Loucy (cell line): ENCODE results near the gene ARHGEF16.

Experiments used
- H2AFZ ChIP-seq: fragments of 200-600 bp; sonication (generic); 2 replicates; pipeline ENCODE4 v1.6.0; 2016; ENCODE audit warnings: antibody characterized with exemption, mild to moderate bottlenecking, low read length, moderate library complexity
- H3F3A ChIP-seq: fragments of 200-600 bp; 2 replicates; pipeline ENCODE4 v1.6.0; 2016; ENCODE audit warnings: antibody characterized with exemption, low read depth, mild to moderate bottlenecking
- H3K27me3 ChIP-seq: fragments of 200-600 bp; sonication (generic); 2 replicates; pipeline ENCODE4 v1.6.1; 2014; ENCODE audit warnings: low read length, mild to moderate bottlenecking; ENCODE audit not compliant: insufficient read depth, poor library complexity, severe bottlenecking
- H3K36me3 ChIP-seq: fragments of 200-600 bp; sonication (generic); 2 replicates; pipeline ENCODE4 v1.6.1; 2016; ENCODE audit warnings: low read length; ENCODE audit not compliant: insufficient read depth
- H3K4me1 ChIP-seq: fragments of 200-600 bp; sonication (generic); 2 replicates; pipeline ENCODE4 v1.5.1; 2014; ENCODE audit warnings: low read length, mild to moderate bottlenecking; ENCODE audit not compliant: insufficient read depth, poor library complexity, severe bottlenecking
- H3K4me2 ChIP-seq: fragments of 200-600 bp; sonication (generic); 2 replicates; pipeline ENCODE4 v1.6.0; 2014; ENCODE audit warnings: antibody characterized with exemption, low read length, low read depth, mild to moderate bottlenecking; ENCODE audit not compliant: poor library complexity, severe bottlenecking
- H3K4me3 ChIP-seq: fragments of 200-600 bp; sonication (generic); 2 replicates; pipeline ENCODE4 v1.5.1; 2014; ENCODE audit warnings: low read length, mild to moderate bottlenecking, mixed read lengths; ENCODE audit not compliant: poor library complexity, severe bottlenecking
- H3K79me2 ChIP-seq: fragments of 200-600 bp; sonication (generic); 2 replicates; pipeline ENCODE4 v1.6.1; 2014; ENCODE audit warnings: low read length; ENCODE audit not compliant: insufficient read depth
- H3K9ac ChIP-seq: fragments of 200-600 bp; sonication (generic); 2 replicates; pipeline ENCODE4 v1.6.0; 2014; ENCODE audit warnings: mild to moderate bottlenecking, low read depth, low read length, moderate library complexity; ENCODE audit not compliant: poor library complexity, severe bottlenecking
- H3K9me2 ChIP-seq: fragments of 200-600 bp; sonication (generic); replicated peaks from 2 replicates; pipeline ENCODE4 v1.6.1; 2016; ENCODE audit warnings: low read depth, low read length, mixed read lengths
- H3K9me3 ChIP-seq: fragments of 200-600 bp; sonication (generic); 2 replicates; pipeline ENCODE4 v1.6.1; 2014; ENCODE audit warnings: mild to moderate bottlenecking, antibody characterized with exemption, low read length, low read depth; ENCODE audit not compliant: insufficient read depth
- H4K20me1 ChIP-seq: fragments of 200-600 bp; sonication (generic); 2 replicates; pipeline ENCODE4 v1.6.0; 2014; ENCODE audit warnings: antibody characterized with exemption, low read length, mild to moderate bottlenecking; ENCODE audit not compliant: insufficient read depth, poor library complexity, severe bottlenecking
- CTCF ChIP-seq: fragments of 200-600 bp; sonication (generic); conservative IDR thresholded peaks from 2 replicates; pipeline ENCODE4 v1.5.1; 2014; ENCODE audit warnings: mild to moderate bottlenecking, antibody characterized with exemption, low read length
- EZH2phosphoT487 ChIP-seq: fragments of 200-600 bp; IDR thresholded peaks from 2 replicates; pipeline ENCODE4 v1.6.1; 2018; ENCODE audit warnings: antibody characterized with exemption, mild to moderate bottlenecking, moderate library complexity, borderline replicate concordance

Gene ARHGEF16

DNA sequence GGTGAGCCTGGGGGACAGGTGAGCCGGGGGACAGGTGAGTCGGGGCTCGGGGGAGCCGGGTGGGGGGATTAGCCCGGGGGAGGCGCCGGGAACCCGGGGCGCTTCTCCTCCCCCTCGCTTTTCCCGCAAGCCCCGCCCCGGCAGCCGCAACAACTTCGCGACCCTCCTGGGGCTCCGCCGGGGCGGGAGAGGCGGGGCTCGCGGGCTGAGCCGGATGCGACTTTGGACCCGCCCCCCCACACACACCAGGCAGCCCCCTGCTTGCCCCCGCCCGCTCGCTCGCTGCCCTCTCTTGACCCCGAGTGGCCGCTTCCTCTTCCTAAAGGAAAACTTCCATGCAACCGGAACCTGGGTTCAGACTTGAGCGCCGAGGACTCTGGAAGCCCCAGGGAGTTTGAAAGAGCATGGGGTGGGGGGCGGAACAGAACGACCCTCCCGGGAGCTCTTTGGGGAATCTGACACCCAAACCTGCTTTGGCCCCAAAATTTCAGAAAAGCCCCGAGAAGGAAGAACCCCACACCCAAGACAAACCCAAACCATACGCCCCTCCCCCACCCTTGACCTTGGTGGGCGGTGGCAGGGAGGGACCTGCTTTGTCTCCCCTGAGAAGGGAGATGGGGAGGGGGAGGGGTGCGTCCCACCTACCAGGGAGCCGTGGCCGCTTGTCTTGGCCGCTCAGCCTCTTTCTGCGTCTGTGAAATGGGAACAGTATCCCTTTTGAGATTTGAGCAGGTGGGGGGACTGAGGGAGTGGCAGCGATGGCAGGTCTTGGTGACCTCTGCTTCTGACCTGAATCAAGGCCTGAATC lies 550 bp downstream of the ARHGEF16 start:
- no peaks in the 10 kb centered on the region for H3F3A ChIP-seq
- H4K20me1 ChIP-seq, result no peaks in the 10 kb centered on the region
- no peaks in the 10 kb centered on the region for H3K9me2 ChIP-seq
- H3K9me3 ChIP-seq, result no peaks in the 10 kb centered on the region
- H3K4me2 ChIP-seq, result peak overlapping the region; percentile 74
- H2AFZ ChIP-seq, result peak overlapping the region; percentile 71; the same call in 1 of the 2 replicates
- H3K27me3 ChIP-seq, result no peaks in the 10 kb centered on the region
- no peaks in the 10 kb centered on the region for H3K36me3 ChIP-seq
- no peaks in the 10 kb centered on the region for H3K79me2 ChIP-seq
- H3K4me1 ChIP-seq, result peaks cover 17% of the 10 kb centered on the region
- peak overlapping the region; percentile 53 for H3K9ac ChIP-seq
- no peak for TF ChIP-seq EZH2phosphoT487
- no peak for TF ChIP-seq CTCF
- peak overlapping the region; percentile 75 for H3K4me3 ChIP-seq

DNA sequence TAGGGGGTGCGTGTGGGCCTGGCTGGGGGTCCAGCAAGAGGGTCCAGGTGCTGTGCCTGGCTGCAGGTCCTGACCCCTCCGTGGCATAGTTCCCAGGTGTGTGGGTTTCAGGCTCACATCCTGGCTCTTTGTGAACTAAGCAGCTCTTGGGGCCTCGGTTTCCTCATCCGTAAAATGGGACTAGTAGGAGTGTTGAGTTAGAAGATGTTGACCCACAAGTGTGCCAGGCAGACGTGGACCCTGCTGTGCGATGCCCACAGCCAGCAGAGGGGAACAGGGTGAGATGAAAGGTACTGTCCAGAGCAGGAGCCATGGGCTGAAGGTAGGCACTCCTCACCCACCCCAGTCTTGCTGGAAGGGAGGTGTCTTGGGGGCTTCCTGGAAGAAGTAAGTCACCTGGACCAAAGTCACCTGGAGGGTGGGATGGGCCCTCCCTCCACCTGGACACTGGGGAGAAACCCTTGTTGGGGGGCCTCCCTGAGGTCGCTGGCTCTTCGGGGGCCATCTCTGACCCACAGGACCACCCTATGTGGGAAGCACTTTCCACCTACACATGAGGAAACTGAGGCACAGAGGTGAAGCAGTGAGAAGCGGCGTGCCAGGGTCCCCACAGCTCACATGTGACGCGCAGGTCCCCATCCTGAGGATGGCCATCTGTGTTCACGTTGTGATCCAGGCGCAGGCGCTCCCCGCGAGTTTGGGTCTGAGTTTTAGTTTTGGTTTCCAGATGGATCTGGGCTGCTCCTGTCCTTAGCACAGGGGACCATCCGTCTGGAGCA lies 1.4 kb downstream of the ARHGEF16 start:
- no peaks in the 10 kb centered on the region for H3K9me3 ChIP-seq
- peaks cover 17% of the 10 kb centered on the region for H3K4me1 ChIP-seq
- no peak for TF ChIP-seq EZH2phosphoT487
- TF ChIP-seq CTCF, result no peak
- H2AFZ ChIP-seq, result no peak overlapping the region
- H3K27me3 ChIP-seq, result no peaks in the 10 kb centered on the region
- H3K9me2 ChIP-seq, result no peaks in the 10 kb centered on the region
- no peaks in the 10 kb centered on the region for H3K36me3 ChIP-seq
- H3F3A ChIP-seq, result no peaks in the 10 kb centered on the region
- H3K9ac ChIP-seq, result no peak overlapping the region
- H4K20me1 ChIP-seq, result no peaks in the 10 kb centered on the region
- no peak overlapping the region for H3K4me2 ChIP-seq
- no peaks in the 10 kb centered on the region for H3K79me2 ChIP-seq
- H3K4me3 ChIP-seq, result no peak overlapping the region

DNA sequence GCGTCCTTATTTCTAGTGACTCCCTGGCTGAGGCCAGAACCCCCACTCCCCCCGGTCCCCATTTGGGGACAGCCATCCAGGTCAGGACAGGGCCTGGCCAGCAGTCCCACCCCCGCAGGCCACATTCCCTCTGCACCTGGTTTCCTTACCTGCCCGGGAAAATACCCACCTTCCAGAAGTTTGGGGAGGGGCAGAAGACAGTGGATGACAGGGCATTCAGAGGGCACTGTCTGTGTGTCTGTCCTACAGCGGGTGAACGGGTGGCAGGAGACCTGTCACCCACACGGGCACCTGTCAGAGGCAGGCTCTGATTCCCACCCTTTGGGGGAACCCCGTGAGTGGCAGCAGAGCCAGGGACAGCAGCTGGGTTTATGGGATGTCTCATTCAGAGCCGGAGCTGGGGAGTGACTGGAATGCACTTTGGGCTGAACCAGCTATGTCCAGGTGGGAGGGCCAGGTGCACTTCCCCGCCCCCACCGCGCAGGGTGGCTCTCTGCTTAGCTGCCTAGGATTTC lies 2.0 kb downstream of the ARHGEF16 start:
- Histone ChIP-seq H3K4me2 (no peak overlapping the region), H3F3A (no peaks in the 10 kb centered on the region), H3K4me1 (peaks cover 17% of the 10 kb centered on the region), H3K4me3 (no peak overlapping the region), H4K20me1 (no peaks in the 10 kb centered on the region), H2AFZ (no peak overlapping the region), H3K36me3 (no peaks in the 10 kb centered on the region), H3K79me2 (no peaks in the 10 kb centered on the region), H3K27me3 (no peaks in the 10 kb centered on the region), H3K9me3 (no peaks in the 10 kb centered on the region), H3K9ac (no peak overlapping the region), H3K9me2 (no peaks in the 10 kb centered on the region)
- TF ChIP-seq EZH2phosphoT487 (no peak), CTCF (no peak)
